SIG-M5 (cell line): ENCODE results near the gene KLF11.
"Not testable (repeated sequence)": the region's sequence is repeated elsewhere in the genome, so short reads cannot be mapped to it uniquely, and the experiment has no call there.

Source experiments
- DNase-seq: peaks from one replicate; lab custom pipeline; 2025; lab: John Stamatoyannopoulos, UW

Gene KLF11

GRCh38 chr2:10009811-10010781, 33.3 kb upstream of the KLF11 start:
- DNase-seq = no peak

GRCh38 chr2:10010861-10011605, 32.3 kb upstream of the KLF11 start:
- not testable (repeated sequence) for DNase-seq

GRCh38 chr2:10011606-10012325, 31.6 kb upstream of the KLF11 start:
- not testable (repeated sequence) for DNase-seq

GRCh38 chr2:10012366-10012962, 30.9 kb upstream of the KLF11 start:
- DNase-seq = not testable (repeated sequence)

GRCh38 chr2:10012963-10013461, 30.3 kb upstream of the KLF11 start:
- no peak for DNase-seq

GRCh38 chr2:10013651-10014417, 29.5 kb upstream of the KLF11 start:
- not testable (repeated sequence) for DNase-seq

- DNase-seq = no peak
Observed at GRCh38 chr2:10014418-10015190, 28.7 kb upstream of the KLF11 start.

GRCh38 chr2:10015376-10015989, 27.9 kb upstream of the KLF11 start:
- not testable (repeated sequence) for DNase-seq

- DNase-seq = no peak
Observed at GRCh38 chr2:10016001-10016801, 27.1 kb upstream of the KLF11 start.

- no peak for DNase-seq
Observed at GRCh38 chr2:10016802-10017258, 26.5 kb upstream of the KLF11 start.

- DNase-seq = no peak
Observed at GRCh38 chr2:10017313-10017941, 25.9 kb upstream of the KLF11 start.

GRCh38 chr2:10019174-10019573, 24.2 kb upstream of the KLF11 start:
- no peak for DNase-seq

GRCh38 chr2:10019602-10020400, 23.5 kb upstream of the KLF11 start:
- DNase-seq = no peak

GRCh38 chr2:10022041-10022421, 21.3 kb upstream of the KLF11 start:
- no peak for DNase-seq

GRCh38 chr2:10022445-10022844, 20.9 kb upstream of the KLF11 start:
- no peak for DNase-seq

- DNase-seq = no peak
Observed at GRCh38 chr2:10022966-10023662, 20.2 kb upstream of the KLF11 start.
